GM23248 (cell line): ENCODE data around the gene PYGM. TPM values are rescaled to one million over a fixed set of nuclear protein-coding genes. Genes with fewer than 3 reads are reported as not detected.

Experiments
- DNase-seq: peaks from one replicate; pipeline ENCODE4 v3.0.0-alpha.2; 2015
- H2AFZ ChIP-seq: fragments of 200-600 bp; sonication (generic); 2 replicates; pipeline ENCODE4 v1.6.1; 2016; ENCODE audit warnings: antibody characterized with exemption
- H3F3A ChIP-seq: fragments of 200-600 bp; sonication (generic); 2 replicates; pipeline ENCODE4 v1.6.1; 2016; ENCODE audit warnings: mild to moderate bottlenecking, antibody characterized with exemption, mixed run types; ENCODE audit not compliant: insufficient read depth
- H3K27ac ChIP-seq: fragments of 200-600 bp; sonication (generic); 2 replicates; pipeline ENCODE4 v1.5.1; 2016; ENCODE audit warnings: mild to moderate bottlenecking
- H3K27me3 ChIP-seq: fragments of 200-600 bp; sonication (generic); replicated peaks from 2 replicates; pipeline ENCODE4 v1.6.1; 2016; ENCODE audit warnings: mild to moderate bottlenecking; ENCODE audit not compliant: insufficient read depth
- H3K36me3 ChIP-seq: fragments of 200-600 bp; sonication (generic); 2 replicates; pipeline ENCODE4 v1.6.1; 2016; ENCODE audit warnings: low read depth, mild to moderate bottlenecking
- H3K4me1 ChIP-seq: fragments of 200-600 bp; sonication (generic); 2 replicates; pipeline ENCODE4 v1.6.1; 2016; ENCODE audit warnings: mild to moderate bottlenecking; ENCODE audit not compliant: insufficient read depth
- H3K4me2 ChIP-seq: fragments of 200-600 bp; sonication (generic); one replicate; pipeline ENCODE4 v1.6.1; 2016; ENCODE audit warnings: mild to moderate bottlenecking; ENCODE audit not compliant: unreplicated experiment
- H3K4me3 ChIP-seq: fragments of 200-600 bp; sonication (generic); 2 replicates; pipeline ENCODE4 v1.5.1; 2016; ENCODE audit warnings: mild to moderate bottlenecking
- H3K79me2 ChIP-seq: fragments of 200-600 bp; sonication (generic); 2 replicates; pipeline ENCODE4 v1.6.1; 2016; ENCODE audit warnings: mild to moderate bottlenecking; ENCODE audit not compliant: insufficient read depth
- H3K9ac ChIP-seq: fragments of 200-600 bp; sonication (generic); 2 replicates; pipeline ENCODE4 v1.6.1; 2016; ENCODE audit warnings: mild to moderate bottlenecking
- H3K9me2 ChIP-seq: fragments of 200-600 bp; sonication (generic); 2 replicates; pipeline ENCODE4 v1.6.1; 2016; ENCODE audit warnings: mixed run types, mild to moderate bottlenecking, moderate library complexity; ENCODE audit not compliant: insufficient read depth
- H3K9me3 ChIP-seq: fragments of 200-600 bp; sonication (generic); one replicate; pipeline ENCODE4 v1.6.1; 2017; ENCODE audit warnings: low read depth
- H4K20me1 ChIP-seq: fragments of 200-600 bp; sonication (generic); 2 replicates; pipeline ENCODE4 v1.6.0; 2016; ENCODE audit not compliant: insufficient read depth
- EZH2 ChIP-seq: fragments of 200-600 bp; sonication (generic); IDR thresholded peaks from 2 replicates; pipeline ENCODE4 v1.6.1; 2018; ENCODE audit warnings: antibody characterized with exemption, mild to moderate bottlenecking; ENCODE audit not compliant: insufficient read depth, poor library complexity, severe bottlenecking
- EZH2phosphoT487 ChIP-seq: fragments of 200-600 bp; sonication (generic); IDR thresholded peaks from 2 replicates; pipeline ENCODE4 v1.6.1; 2018; ENCODE audit warnings: antibody characterized with exemption, moderate library complexity, mild to moderate bottlenecking, low read depth; ENCODE audit not compliant: insufficient read depth
- WGBS, 2 experiments: methylation state at CpG; one replicate each; pipeline ENCODE4 v1.1.6; 2015 to 2017; ENCODE audit warnings: low lambda C conversion rate in 2 of 2, low coverage in 1 of 2; ENCODE audit errors: missing lambda C conversion rate in 2 of 2; 5-methylcytosine and 5-hydroxymethylcytosine counted together
- in situ Hi-C: fragments of 300-500 bp; cut with MboI; formaldehyde crosslinking; loops from 2 replicates; pipeline ENCODE4 v1.15.0; 2020
- polyA plus RNA-seq: library from polyadenylated mRNA; unstranded; fragments of >200 nt; fragmentation: Nextera tagmentation; extraction: Ambion mirVana; gene quantifications from 2 replicates; pipeline ENCODE4 v1.2.1, GENCODE V29; 2016
- total RNA-seq: library from RNA; depleted of rRNA; stranded (reverse); fragments of >200 nt; shearing (Covaris generic); gene quantifications from 2 replicates; pipeline ENCODE4 v1.2.3, GENCODE V29; 2014

PYGM gene
- total and polyA plus RNA-seq, 2 experiments from 2014 or later, result not detected

- 5% methylated on average over 41 to 52 of the region's 54 CpGs for WGBS, 2 experiments
- H3K9ac ChIP-seq, result no peak overlapping the region
- H2AFZ ChIP-seq, result peak overlapping the region; percentile 82
- peak overlapping the region; percentile 66 for H3K4me3 ChIP-seq
- DNase-seq, result peak; percentile 61
- peak overlapping the region; percentile 76 for H3K4me2 ChIP-seq
- no peak for TF ChIP-seq EZH2phosphoT487
- peak; percentile 54 for TF ChIP-seq EZH2
- H3K4me1 ChIP-seq, result peaks cover 9% of the 10 kb centered on the region; the same call in 1 of the 2 replicates
- no peaks in the 10 kb centered on the region for H4K20me1 ChIP-seq
- no peaks in the 10 kb centered on the region for H3K9me3 ChIP-seq
- peaks cover under 1% of the 10 kb centered on the region; the same call in 1 of the 2 replicates for H3F3A ChIP-seq
- H3K36me3 ChIP-seq, result no peaks in the 10 kb centered on the region
- H3K9me2 ChIP-seq, result no peaks in the 10 kb centered on the region
- H3K79me2 ChIP-seq, result no peaks in the 10 kb centered on the region
- H3K27ac ChIP-seq, result no peak overlapping the region
- in situ Hi-C loops, result no loop called here
- peaks cover 47% of the 10 kb centered on the region for H3K27me3 ChIP-seq
Measured at GRCh38 chr11:64742087-64742888, 17.5 kb downstream of the PYGM start.

DNA sequence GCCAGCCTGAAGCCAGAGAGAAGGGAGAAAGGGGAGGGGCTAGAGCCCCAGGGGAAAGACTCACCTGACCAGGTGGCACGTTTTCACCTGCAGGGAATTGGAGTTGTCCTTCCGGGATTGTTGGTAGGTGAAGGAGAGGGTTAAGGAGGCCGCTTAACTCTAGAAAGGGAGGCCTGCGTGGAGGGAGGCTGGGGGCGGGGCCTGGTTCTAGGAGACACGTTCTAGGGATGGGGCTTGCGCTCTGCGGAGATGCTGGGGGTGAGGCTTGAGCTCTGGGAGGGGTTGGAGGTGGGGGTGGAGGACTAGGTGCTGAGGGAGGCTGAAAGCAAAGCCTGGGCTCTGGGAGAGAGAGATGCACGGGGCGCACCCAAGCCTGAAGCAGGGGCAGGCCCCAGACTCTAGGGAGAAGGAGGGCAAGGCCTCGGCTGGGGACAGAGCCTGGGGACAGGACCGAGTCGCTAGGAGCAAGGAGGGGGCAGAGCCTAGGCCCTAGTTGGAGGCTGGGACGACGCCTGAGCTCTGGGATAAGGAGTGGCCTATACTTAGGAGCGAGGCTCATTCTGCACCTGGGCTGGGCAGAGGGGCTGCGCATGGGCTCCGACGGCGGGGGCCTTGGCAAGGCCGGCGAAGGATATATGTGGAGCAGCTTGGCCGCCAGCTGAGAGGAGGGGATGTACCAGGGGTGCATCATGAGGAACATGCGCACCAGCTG is 18.2 kb downstream of the PYGM start:
- WGBS, 2 experiments, result 33 to 37% methylated on average over 20 to 23 of the region's 24 CpGs
- H3K9ac ChIP-seq, result no peak overlapping the region
- H3K4me1 ChIP-seq, result peaks cover 9% of the 10 kb centered on the region; the same call in 1 of the 2 replicates
- H3F3A ChIP-seq, result no peaks in the 10 kb centered on the region
- H3K9me2 ChIP-seq, result no peaks in the 10 kb centered on the region
- no peaks in the 10 kb centered on the region for H3K36me3 ChIP-seq
- H3K27me3 ChIP-seq, result peaks cover 47% of the 10 kb centered on the region
- TF ChIP-seq EZH2 (no peak), EZH2phosphoT487 (no peak)
- no peak overlapping the region for H2AFZ ChIP-seq
- H3K4me2 ChIP-seq, result no peak overlapping the region
- H3K4me3 ChIP-seq, result no peak overlapping the region
- in situ Hi-C loops, result no loop called here
- H4K20me1 ChIP-seq, result no peaks in the 10 kb centered on the region
- no peaks in the 10 kb centered on the region for H3K9me3 ChIP-seq
- no peak for DNase-seq
- no peaks in the 10 kb centered on the region for H3K79me2 ChIP-seq
- H3K27ac ChIP-seq, result no peak overlapping the region

DNA sequence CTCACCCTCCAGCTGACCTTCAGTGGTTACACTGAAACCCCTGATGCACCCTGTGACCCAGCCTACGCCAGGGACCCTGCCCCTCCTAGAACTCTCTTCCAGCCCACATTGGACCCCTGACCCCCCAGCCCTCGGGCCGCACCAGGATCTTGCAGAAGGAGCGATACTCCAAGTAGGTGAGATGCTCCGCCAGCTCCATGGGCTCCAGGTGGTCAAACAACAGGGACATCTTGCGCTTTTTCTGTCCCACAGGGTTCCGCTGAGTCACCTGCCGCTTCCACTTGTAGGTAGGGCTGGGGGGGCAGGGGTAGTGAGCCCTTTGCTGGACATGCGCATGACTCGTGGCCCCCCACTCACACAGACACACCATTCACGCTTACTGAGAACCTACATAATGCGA is 19.9 kb downstream of the PYGM start:
- no peaks in the 10 kb centered on the region for H3K9me2 ChIP-seq
- H3K27ac ChIP-seq, result no peak overlapping the region
- no peaks in the 10 kb centered on the region for H3K36me3 ChIP-seq
- in situ Hi-C loops, result no loop called here
- no peaks in the 10 kb centered on the region for H4K20me1 ChIP-seq
- 0 out of 2 replicates have a peak, but pooled peaks cover under 1% of the 10 kb centered on the region for H3K4me1 ChIP-seq
- WGBS, 2 experiments, result 78 to 79% methylated on average over 11 to 12 of the region's 12 CpGs
- no peak overlapping the region for H3K9ac ChIP-seq
- no peak for DNase-seq
- no peak overlapping the region for H2AFZ ChIP-seq
- no peak overlapping the region for H3K4me3 ChIP-seq
- H3K4me2 ChIP-seq, result no peak overlapping the region
- no peaks in the 10 kb centered on the region for H3K79me2 ChIP-seq
- no peaks in the 10 kb centered on the region for H3F3A ChIP-seq
- no peaks in the 10 kb centered on the region for H3K9me3 ChIP-seq
- no peak for TF ChIP-seq EZH2
- no peak for TF ChIP-seq EZH2phosphoT487
- peaks cover 47% of the 10 kb centered on the region for H3K27me3 ChIP-seq

DNA sequence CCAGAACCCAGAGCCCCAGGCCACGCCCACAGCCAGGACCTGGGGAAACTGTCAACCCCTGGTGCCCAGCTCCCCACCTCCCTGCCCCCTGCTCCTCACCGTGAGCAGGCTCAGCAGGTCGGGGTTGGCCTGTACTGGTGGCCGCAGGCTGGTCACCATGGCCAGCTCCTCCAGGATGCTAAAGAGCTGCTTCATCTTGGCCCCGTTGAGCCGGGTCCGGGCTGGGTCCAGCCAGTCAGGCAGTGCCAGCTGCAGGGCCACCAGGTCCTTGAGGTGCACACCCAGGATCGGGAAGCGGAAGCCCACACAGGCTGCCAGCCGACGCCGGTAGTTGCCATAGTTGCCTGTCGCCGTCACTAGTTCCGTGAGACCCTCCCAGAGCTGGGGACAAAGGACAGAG is 23.1 kb downstream of the PYGM start:
- Histone ChIP-seq H3K27ac (no peak overlapping the region), H3K36me3 (no peaks in the 10 kb centered on the region), H3K9ac (no peak overlapping the region), H3K4me3 (no peak overlapping the region), H3K4me2 (no peak overlapping the region), H4K20me1 (no peaks in the 10 kb centered on the region), H3F3A (no peaks in the 10 kb centered on the region), H3K4me1 (no peaks in the 10 kb centered on the region), H3K27me3 (peaks cover 29% of the 10 kb centered on the region; the same call in 1 of the 2 replicates), H2AFZ (no peak overlapping the region), H3K9me2 (no peaks in the 10 kb centered on the region), H3K9me3 (no peaks in the 10 kb centered on the region), H3K79me2 (no peaks in the 10 kb centered on the region)
- TF ChIP-seq EZH2, result no peak
- TF ChIP-seq EZH2phosphoT487, result no peak
- in situ Hi-C loops, result no loop called here
- DNase-seq, result no peak
- 77 to 87% methylated on average over 15 of the region's 15 CpGs for WGBS, 2 experiments
